Measurements from ENCODE around the gene B3GALT6. TPM values are rescaled to one million over a fixed set of nuclear protein-coding genes. Genes with fewer than 3 reads are reported as not detected.

The B3GALT6 gene
- total RNA-seq, 1 experiment from 2014 or later, result 74.0 TPM

GRCh38 chr1:1264868-1265272, 32.8 kb downstream of the B3GALT6 start:
- Histone ChIP-seq H4K20me1 (ENCODE audit: low read length) (no peaks in the 10 kb centered on the region), H3K9ac (ENCODE audit: low read length) (peak overlapping the region; percentile 67), H3K9me3 (ENCODE audit: low read length) (no peaks in the 10 kb centered on the region), H3F3A (ENCODE audit: low read length, unreplicated experiment) (no peaks in the 10 kb centered on the region), H3K79me2 (ENCODE audit: low read length) (peaks cover 76% of the 10 kb centered on the region), H3K27ac (ENCODE audit: low read length) (peak overlapping the region; percentile 92), H3K4me3 (ENCODE audit: low read length) (no peak overlapping the region), H2AFZ (ENCODE audit: low read length) (no peak overlapping the region), H3K36me3 (ENCODE audit: low read depth, low read length) (peaks cover 63% of the 10 kb centered on the region), H3K4me2 (ENCODE audit: low read length) (peak overlapping the region; percentile 65), H3K9me2 (replicated peaks; ENCODE audit: low read length) (no peaks in the 10 kb centered on the region), H3K27me3 (ENCODE audit: low read length) (no peaks in the 10 kb centered on the region), H3K4me1 (ENCODE audit: insufficient read depth, low read length) (peaks cover 23% of the 10 kb centered on the region)
- CTCF ChIA-PET, result interaction anchor here (0.6 to 1.0 kb wide), 5 partner anchors 14 to 142 kb away, joined by 3 to 6 read pairs (median 4); no protein-coding TSS in a partner anchor
- BruUV-seq (replicated peaks), result no TSS peak
- POLR2A ChIA-PET (ENCODE audit: unreplicated experiment), result interaction anchor here (0.5 kb wide), 1 partner anchor 17 kb away, joined by 4 read pairs; no protein-coding TSS in a partner anchor
- TF ChIP-seq EZH2phosphoT487 (IDR thresholded peaks at IDR 0.05; ENCODE audit: borderline replicate concordance, low read length) (no peak), EZH2 (IDR thresholded peaks at IDR 0.05; ENCODE audit: low read length, unreplicated experiment) (no peak), CTCF (conservative IDR thresholded peaks at IDR 0.05; ENCODE audit: low read depth, low read length) (peak; percentile 94)
- DNase-seq (peak; percentile 100), ATAC-seq (peak; percentile 96)
- intact Hi-C loops (cut with micrococcal nuclease), result loop anchor here (1.0 to 2.0 kb wide), 3 partner anchors 26 to 143 kb away; no protein-coding TSS in a partner anchor

GRCh38 chr1:1267488-1268283, 35.6 kb downstream of the B3GALT6 start:
- H3K4me1 ChIP-seq (ENCODE audit: insufficient read depth, low read length), result peaks cover 40% of the 10 kb centered on the region
- H3K9ac ChIP-seq (ENCODE audit: low read length), result no peak overlapping the region
- H3K9me3 ChIP-seq (ENCODE audit: low read length), result no peaks in the 10 kb centered on the region
- no peaks in the 10 kb centered on the region for H3K27me3 ChIP-seq (ENCODE audit: low read length)
- peaks cover 80% of the 10 kb centered on the region for H3K79me2 ChIP-seq (ENCODE audit: low read length)
- H3K4me3 ChIP-seq (ENCODE audit: low read length), result no peak overlapping the region
- no peaks in the 10 kb centered on the region for H3K9me2 ChIP-seq (replicated peaks; ENCODE audit: low read length)
- ChIA-PET POLR2A (ENCODE audit: unreplicated experiment) (no interaction called here), CTCF (no interaction called here)
- intact Hi-C loops (cut with micrococcal nuclease), result no loop called here
- H2AFZ ChIP-seq (ENCODE audit: low read length), result no peak overlapping the region
- H3F3A ChIP-seq (ENCODE audit: low read length, unreplicated experiment), result peaks cover 3% of the 10 kb centered on the region
- no peak overlapping the region for H3K4me2 ChIP-seq (ENCODE audit: low read length)
- H3K27ac ChIP-seq (ENCODE audit: low read length), result no peak overlapping the region
- TF ChIP-seq CTCF (conservative IDR thresholded peaks at IDR 0.05; ENCODE audit: low read depth, low read length) (no peak), EZH2 (IDR thresholded peaks at IDR 0.05; ENCODE audit: low read length, unreplicated experiment) (no peak), EZH2phosphoT487 (IDR thresholded peaks at IDR 0.05; ENCODE audit: borderline replicate concordance, low read length) (no peak)
- H3K36me3 ChIP-seq (ENCODE audit: low read depth, low read length), result peaks cover 52% of the 10 kb centered on the region
- no TSS peak for BruUV-seq (replicated peaks)
- DNase-seq (no peak), ATAC-seq (no peak)
- peaks cover 12% of the 10 kb centered on the region for H4K20me1 ChIP-seq (ENCODE audit: low read length)

GRCh38 chr1:1268284-1268682, 36.2 kb downstream of the B3GALT6 start:
- Histone ChIP-seq H3K36me3 (ENCODE audit: low read depth, low read length) (peaks cover 46% of the 10 kb centered on the region), H3K4me2 (ENCODE audit: low read length) (no peak overlapping the region), H3K9me2 (replicated peaks; ENCODE audit: low read length) (no peaks in the 10 kb centered on the region), H3K9me3 (ENCODE audit: low read length) (no peaks in the 10 kb centered on the region), H3K4me1 (ENCODE audit: insufficient read depth, low read length) (peaks cover 43% of the 10 kb centered on the region), H2AFZ (ENCODE audit: low read length) (no peak overlapping the region), H3K9ac (ENCODE audit: low read length) (no peak overlapping the region), H3K27me3 (ENCODE audit: low read length) (no peaks in the 10 kb centered on the region), H3K79me2 (ENCODE audit: low read length) (peaks cover 80% of the 10 kb centered on the region), H4K20me1 (ENCODE audit: low read length) (peaks cover 12% of the 10 kb centered on the region), H3K27ac (ENCODE audit: low read length) (no peak overlapping the region), H3F3A (ENCODE audit: low read length, unreplicated experiment) (peaks cover 3% of the 10 kb centered on the region), H3K4me3 (ENCODE audit: low read length) (no peak overlapping the region)
- intact Hi-C loops (cut with micrococcal nuclease), result no loop called here
- no TSS peak for BruUV-seq (replicated peaks)
- ATAC-seq (no peak), DNase-seq (no peak)
- POLR2A ChIA-PET (ENCODE audit: unreplicated experiment), result no interaction called here
- CTCF ChIA-PET, result no interaction called here
- TF ChIP-seq EZH2phosphoT487 (IDR thresholded peaks at IDR 0.05; ENCODE audit: borderline replicate concordance, low read length), result no peak
- no peak for TF ChIP-seq EZH2 (IDR thresholded peaks at IDR 0.05; ENCODE audit: low read length, unreplicated experiment)
- TF ChIP-seq CTCF (conservative IDR thresholded peaks at IDR 0.05; ENCODE audit: low read depth, low read length), result no peak

All from PC-3 (cell line).